Thyroid gland (tissue), 4 donors: ENCODE measurements around the gene SLC12A8. TPM values are rescaled to one million over a fixed set of nuclear protein-coding genes. Genes with fewer than 3 reads are reported as not detected.

ENCODE experiments used
- DNase-seq, 2 donors: peaks; one replicate each; pipeline ENCODE4 v3.0.0-alpha.2; 2019
- H3K27ac ChIP-seq, 3 donors: fragments of 200-600 bp; sonication (generic); 1 replicate in 2 of 3; 2 replicates in 1 of 3; pipeline ENCODE4 v1.5.1; 2016 to 2019; ENCODE audit warnings: mild to moderate bottlenecking in 1 of 3, moderate library complexity in 1 of 3
- H3K27me3 ChIP-seq: fragments of 200-600 bp; sonication (generic); one replicate; pipeline ENCODE4 v1.5.1; 2019
- H3K36me3 ChIP-seq, 2 donors: fragments of 200-600 bp; sonication (generic); one replicate each; pipeline ENCODE4 v1.5.1; 2016 to 2019
- H3K4me1 ChIP-seq, 2 donors: fragments of 200-600 bp; sonication (generic); one replicate each; pipeline ENCODE4 v1.5.1; 2017 to 2019
- H3K4me3 ChIP-seq, 3 donors: fragments of 200-600 bp; sonication (generic); replicated peaks in 1 of 3; 1 replicate in 2 of 3; 2 replicates in 1 of 3; pipeline ENCODE4 v1.5.1; 2016; ENCODE audit warnings: mild to moderate bottlenecking in 1 of 3
- H3K9me3 ChIP-seq: fragments of 200-600 bp; sonication (generic); one replicate; pipeline ENCODE4 v1.5.1; 2017
- CTCF ChIP-seq, 6 experiments: fragments of 200-600 bp in 3 of 6; fragments of 450-650 bp in 3 of 6; sonication (generic) in 3 of 6; IDR thresholded peaks; one replicate each; pipeline ENCODE4 v1.5.1; 2016 to 2019; ENCODE audit warnings: antibody characterized with exemption in 6 of 6, mild to moderate bottlenecking in 2 of 6, inconsistent platforms in 1 of 6, moderate library complexity in 1 of 6
- POLR2A ChIP-seq, 2 donors: fragments of 450-650 bp; IDR thresholded peaks; one replicate each; pipeline ENCODE4 v1.6.1; 2017; ENCODE audit warnings: antibody characterized with exemption in 2 of 2, mild to moderate bottlenecking in 2 of 2, moderate library complexity in 1 of 2
- WGBS, 2 donors: methylation state at CpG; one replicate each; pipeline ENCODE4 v1.1.5; 2017; 5-methylcytosine and 5-hydroxymethylcytosine counted together
- intact Hi-C: fragments of 100-400 bp; cut with DNase I; formaldehyde crosslinking; loops from one replicate; pipeline ENCODE4 v1.15.1; 2023
- total RNA-seq, 4 donors: library from RNA; depleted of rRNA; stranded (reverse); fragments of >200 nt; gene quantifications; one replicate each; pipeline ENCODE4 v1.2.3, GENCODE V29; 2016

SLC12A8 gene
- total RNA-seq, 4 donors from 2014 or later: 71.2 to 136 (median 99.2) TPM

GRCh38 chr3:125220727-125221429 is 8.3 kb upstream of the SLC12A8 start:
- Histone ChIP-seq H3K4me1 (peaks cover 0 to 3% of the 10 kb centered on the region in 2 donors), H3K27me3 (no peaks in the 10 kb centered on the region), H3K9me3 (no peaks in the 10 kb centered on the region), H3K36me3 (no peaks in the 10 kb centered on the region), H3K27ac (no peak overlapping the region), H3K4me3 (no peak overlapping the region)
- TF ChIP-seq POLR2A (IDR thresholded peaks at IDR 0.05): no peak
- TF ChIP-seq CTCF (IDR thresholded peaks at IDR 0.05): no peak
- intact Hi-C loops: no loop called here
- WGBS, 2 donors: 75 to 85% methylated on average over 7 of the region's 7 CpGs
- DNase-seq: no peak

GRCh38 chr3:125220183-125220582 is 7.6 kb upstream of the SLC12A8 start:
- 88 to 89% methylated on average over 10 of the region's 10 CpGs for WGBS, 2 donors
- peaks cover 0 to 3% of the 10 kb centered on the region in 2 donors for H3K4me1 ChIP-seq
- TF ChIP-seq CTCF (IDR thresholded peaks at IDR 0.05): no peak
- TF ChIP-seq POLR2A (IDR thresholded peaks at IDR 0.05): no peak
- H3K36me3 ChIP-seq: no peaks in the 10 kb centered on the region
- DNase-seq: no peak
- H3K27me3 ChIP-seq: no peaks in the 10 kb centered on the region
- H3K9me3 ChIP-seq: no peaks in the 10 kb centered on the region
- H3K27ac ChIP-seq: no peak overlapping the region
- H3K4me3 ChIP-seq: no peak overlapping the region
- intact Hi-C loops: no loop called here

GRCh38 chr3:125219261-125219701 is 6.7 kb upstream of the SLC12A8 start:
- peak in 1 of 2 donors; percentile 15 for DNase-seq
- Histone ChIP-seq H3K4me3 (no peak overlapping the region), H3K36me3 (no peaks in the 10 kb centered on the region), H3K27ac (peak overlapping the region in 1 of 3 donors; percentile 23), H3K27me3 (no peaks in the 10 kb centered on the region), H3K4me1 (peaks cover 0 to 3% of the 10 kb centered on the region in 2 donors), H3K9me3 (no peaks in the 10 kb centered on the region)
- intact Hi-C loops: no loop called here
- WGBS, 2 donors: 66 to 78% methylated on average over 8 of the region's 8 CpGs
- TF ChIP-seq POLR2A (IDR thresholded peaks at IDR 0.05) (no peak), CTCF (IDR thresholded peaks at IDR 0.05) (no peak)

GRCh38 chr3:125214738-125215137 is 2.2 kb upstream of the SLC12A8 start:
- peaks cover 13 to 20% of the 10 kb centered on the region in 2 donors for H3K4me1 ChIP-seq
- DNase-seq: no peak
- H3K27ac ChIP-seq: no peak overlapping the region
- intact Hi-C loops: no loop called here
- TF ChIP-seq POLR2A (IDR thresholded peaks at IDR 0.05) (no peak), CTCF (IDR thresholded peaks at IDR 0.05) (no peak)
- 60 to 77% methylated on average over 3 of the region's 3 CpGs for WGBS, 2 donors
- no peaks in the 10 kb centered on the region for H3K9me3 ChIP-seq
- no peak overlapping the region for H3K4me3 ChIP-seq
- no peaks in the 10 kb centered on the region for H3K36me3 ChIP-seq
- no peaks in the 10 kb centered on the region for H3K27me3 ChIP-seq

- TF ChIP-seq CTCF (IDR thresholded peaks at IDR 0.05) (no peak), POLR2A (IDR thresholded peaks at IDR 0.05) (no peak)
- Histone ChIP-seq H3K27me3 (no peaks in the 10 kb centered on the region), H3K4me1 (peaks cover 14 to 17% of the 10 kb centered on the region in 2 donors), H3K4me3 (no peak overlapping the region), H3K36me3 (no peaks in the 10 kb centered on the region), H3K27ac (no peak overlapping the region), H3K9me3 (no peaks in the 10 kb centered on the region)
- no peak for DNase-seq
- intact Hi-C loops: no loop called here
- WGBS, 2 donors: 87 to 89% methylated on average over 7 of the region's 7 CpGs
These were observed 1.5 kb upstream of the SLC12A8 start for GRCh38 chr3:125213946-125214542.
